HUES48 (cell line): ENCODE measurements around the gene CD34.
A peak's percentile ranks its signal among the peaks of the same experiment; 100 is the strongest.

Experiments used
- H3K27ac ChIP-seq: one replicate; pipeline ENCODE4 v1.7.0; 2013; ENCODE audit warnings: low read depth, low read length, inconsistent platforms
- H3K27me3 ChIP-seq: 2 replicates; pipeline ENCODE4 v1.6.1; 2013; ENCODE audit warnings: mild to moderate bottlenecking, low read length; ENCODE audit not compliant: control insufficient read depth, insufficient read depth
- H3K36me3 ChIP-seq: 2 replicates; pipeline ENCODE4 v1.6.1; 2013; ENCODE audit warnings: low read length; ENCODE audit not compliant: control insufficient read depth, insufficient read depth
- H3K4me1 ChIP-seq: 2 replicates; pipeline ENCODE4 v1.6.1; 2013; ENCODE audit warnings: mild to moderate bottlenecking, low read length; ENCODE audit not compliant: control insufficient read depth, insufficient read depth
- H3K4me3 ChIP-seq: 2 replicates; pipeline ENCODE4 v1.5.1; 2013; ENCODE audit warnings: mild to moderate bottlenecking, low read depth, low read length
- H3K9ac ChIP-seq: 2 replicates; pipeline ENCODE4 v1.6.1; 2013; ENCODE audit warnings: mild to moderate bottlenecking, low read depth, low read length, moderate library complexity
- H3K9me3 ChIP-seq: 2 replicates; pipeline ENCODE4 v1.6.1; 2013; ENCODE audit warnings: low read length; ENCODE audit not compliant: control insufficient read depth, insufficient read depth

The CD34 gene

GRCh38 chr1:207862241-207862787 lies 48.6 kb downstream of the CD34 start:
- Histone ChIP-seq H3K27ac (no peak overlapping the region), H3K36me3 (no peaks in the 10 kb centered on the region), H3K4me1 (peaks cover 8% of the 10 kb centered on the region; the same call in 1 of the 2 replicates), H3K27me3 (no peaks in the 10 kb centered on the region), H3K4me3 (no peak overlapping the region), H3K9ac (no peak overlapping the region), H3K9me3 (no peaks in the 10 kb centered on the region)

DNA sequence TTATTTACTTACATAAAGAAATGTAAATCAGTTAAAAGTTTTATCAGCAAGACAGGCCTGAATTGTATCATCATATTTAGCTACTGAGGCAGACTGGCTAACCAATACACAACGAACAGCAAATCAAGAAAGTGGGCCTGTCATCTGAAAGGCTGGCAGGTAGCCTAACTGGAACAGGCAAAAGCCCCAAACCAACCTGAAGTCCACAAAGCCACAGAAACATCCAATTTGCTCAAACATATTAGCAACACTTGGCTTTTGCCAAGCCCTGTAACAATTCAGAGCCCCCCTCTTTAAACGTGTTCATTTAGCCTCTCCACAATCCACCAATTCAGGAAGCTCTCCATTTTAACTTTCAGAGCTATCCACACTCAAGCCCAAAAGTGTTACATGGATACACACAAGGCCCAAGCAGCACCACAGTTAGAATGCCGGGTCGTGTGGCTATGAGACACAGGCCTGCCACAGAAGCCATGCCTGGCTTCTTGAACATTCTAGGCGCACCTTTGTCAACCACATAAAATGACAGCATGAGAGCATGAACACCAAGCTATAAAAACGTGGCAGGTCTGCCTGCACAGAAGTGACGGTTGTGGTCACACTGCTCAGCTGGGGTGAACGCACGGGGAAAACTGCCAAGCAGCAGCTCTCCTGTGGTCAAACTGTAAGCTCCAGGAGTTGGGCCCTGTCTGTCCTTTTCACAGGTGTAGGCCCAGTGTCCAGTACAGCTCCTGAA lies 49.3 kb downstream of the CD34 start:
- H3K4me3 ChIP-seq: no peak overlapping the region
- no peaks in the 10 kb centered on the region for H3K9me3 ChIP-seq
- 0 out of 2 replicates have a peak overlapping the region, but pooled peaks have one; percentile 31 for H3K9ac ChIP-seq
- H3K4me1 ChIP-seq: peaks cover 8% of the 10 kb centered on the region; the same call in 1 of the 2 replicates
- H3K36me3 ChIP-seq: no peaks in the 10 kb centered on the region
- no peaks in the 10 kb centered on the region for H3K27me3 ChIP-seq
- H3K27ac ChIP-seq: no peak overlapping the region

GRCh38 chr1:207860531-207860930 lies 50.4 kb downstream of the CD34 start:
- no peak overlapping the region for H3K27ac ChIP-seq
- no peaks in the 10 kb centered on the region for H3K9me3 ChIP-seq
- no peak overlapping the region for H3K4me3 ChIP-seq
- peaks cover 8% of the 10 kb centered on the region; the same call in 1 of the 2 replicates for H3K4me1 ChIP-seq
- no peaks in the 10 kb centered on the region for H3K36me3 ChIP-seq
- H3K9ac ChIP-seq: no peak overlapping the region
- H3K27me3 ChIP-seq: no peaks in the 10 kb centered on the region

DNA sequence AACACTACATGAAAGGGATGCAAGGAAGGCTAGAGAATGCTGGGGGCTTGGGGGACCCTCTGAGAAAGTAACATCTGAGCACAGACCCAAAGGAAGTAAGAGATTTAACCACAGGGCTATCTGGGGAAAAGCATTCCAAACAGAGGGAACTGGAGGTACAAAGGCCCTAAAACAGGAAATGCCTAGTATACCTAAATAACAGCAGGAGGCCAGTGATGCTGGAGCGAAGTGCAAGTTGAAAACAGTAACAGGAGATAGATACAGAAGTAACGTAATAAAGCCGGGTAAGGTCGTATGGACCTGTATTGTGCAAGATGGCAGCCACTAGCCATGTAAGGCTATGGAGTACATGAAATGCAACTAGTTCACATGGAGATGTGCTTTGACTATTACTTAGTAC lies 52.1 kb downstream of the CD34 start:
- Histone ChIP-seq H3K27me3 (no peaks in the 10 kb centered on the region), H3K4me1 (peaks cover 8% of the 10 kb centered on the region; the same call in 1 of the 2 replicates), H3K36me3 (no peaks in the 10 kb centered on the region), H3K4me3 (no peak overlapping the region), H3K27ac (no peak overlapping the region), H3K9me3 (no peaks in the 10 kb centered on the region), H3K9ac (no peak overlapping the region)

- peaks cover 8% of the 10 kb centered on the region; the same call in 1 of the 2 replicates for H3K4me1 ChIP-seq
- H3K27me3 ChIP-seq: no peaks in the 10 kb centered on the region
- no peak overlapping the region for H3K27ac ChIP-seq
- no peaks in the 10 kb centered on the region for H3K9me3 ChIP-seq
- H3K4me3 ChIP-seq: no peak overlapping the region
- H3K36me3 ChIP-seq: no peaks in the 10 kb centered on the region
- H3K9ac ChIP-seq: no peak overlapping the region
These were observed 52.6 kb downstream of the CD34 start for GRCh38 chr1:207858281-207858680.

- no peak overlapping the region for H3K4me3 ChIP-seq
- H3K27me3 ChIP-seq: no peaks in the 10 kb centered on the region
- H3K9ac ChIP-seq: no peak overlapping the region
- H3K4me1 ChIP-seq: peaks cover 8% of the 10 kb centered on the region; the same call in 1 of the 2 replicates
- no peaks in the 10 kb centered on the region for H3K36me3 ChIP-seq
- H3K9me3 ChIP-seq: no peaks in the 10 kb centered on the region
- no peak overlapping the region for H3K27ac ChIP-seq
These were observed 53.5 kb downstream of the CD34 start for GRCh38 chr1:207857447-207857846.

- no peak overlapping the region for H3K4me3 ChIP-seq
- H3K4me1 ChIP-seq: peaks cover 8% of the 10 kb centered on the region; the same call in 1 of the 2 replicates
- H3K36me3 ChIP-seq: no peaks in the 10 kb centered on the region
- H3K27ac ChIP-seq: no peak overlapping the region
- H3K27me3 ChIP-seq: no peaks in the 10 kb centered on the region
- no peak overlapping the region for H3K9ac ChIP-seq
- no peaks in the 10 kb centered on the region for H3K9me3 ChIP-seq
These were observed 54.5 kb downstream of the CD34 start for GRCh38 chr1:207856276-207857023.

DNA sequence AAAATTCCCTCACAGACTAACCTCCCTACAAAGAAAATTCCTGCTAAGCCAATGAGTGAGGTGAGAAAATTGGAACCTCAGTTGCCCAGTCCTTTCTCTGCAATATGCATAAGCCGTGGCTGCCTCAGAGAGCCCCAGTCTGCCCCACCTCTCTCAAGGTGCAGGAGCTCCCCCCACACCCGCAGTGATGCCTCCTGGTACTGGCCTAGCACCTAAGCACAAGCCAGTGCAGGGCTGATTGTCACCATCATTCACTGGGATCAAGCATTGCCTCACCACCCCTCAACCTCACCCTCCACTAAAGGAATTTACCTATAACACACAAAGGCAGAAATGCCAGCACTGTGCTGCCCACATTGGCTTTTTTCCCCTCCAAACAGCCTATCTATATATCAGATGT lies 56.9 kb downstream of the CD34 start:
- H3K4me3 ChIP-seq: no peak overlapping the region
- H3K27me3 ChIP-seq: no peaks in the 10 kb centered on the region
- no peak overlapping the region for H3K9ac ChIP-seq
- no peaks in the 10 kb centered on the region for H3K9me3 ChIP-seq
- no peak overlapping the region for H3K27ac ChIP-seq
- peaks cover 6% of the 10 kb centered on the region; the same call in 1 of the 2 replicates for H3K4me1 ChIP-seq
- H3K36me3 ChIP-seq: no peaks in the 10 kb centered on the region

DNA sequence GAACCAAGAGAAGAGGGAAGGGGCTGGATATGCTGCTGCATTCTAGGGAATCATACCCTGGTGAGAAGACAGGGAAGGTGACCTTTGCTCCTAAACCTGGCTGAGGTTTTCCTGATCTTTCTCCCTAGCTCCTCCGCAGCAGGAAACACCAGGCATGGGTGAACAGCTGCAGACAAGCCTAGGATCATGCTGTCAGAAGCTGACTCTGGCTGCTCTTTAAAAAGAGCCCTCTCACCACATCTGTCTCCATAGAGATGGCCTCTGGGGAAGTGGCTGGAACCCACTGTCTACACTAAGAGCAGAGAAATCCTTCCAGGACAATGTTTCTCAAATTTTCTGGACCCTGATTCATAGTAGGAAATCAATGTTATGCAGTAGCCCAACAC lies 57.6 kb downstream of the CD34 start:
- H3K4me3 ChIP-seq: no peak overlapping the region
- no peak overlapping the region for H3K27ac ChIP-seq
- no peak overlapping the region for H3K9ac ChIP-seq

DNA sequence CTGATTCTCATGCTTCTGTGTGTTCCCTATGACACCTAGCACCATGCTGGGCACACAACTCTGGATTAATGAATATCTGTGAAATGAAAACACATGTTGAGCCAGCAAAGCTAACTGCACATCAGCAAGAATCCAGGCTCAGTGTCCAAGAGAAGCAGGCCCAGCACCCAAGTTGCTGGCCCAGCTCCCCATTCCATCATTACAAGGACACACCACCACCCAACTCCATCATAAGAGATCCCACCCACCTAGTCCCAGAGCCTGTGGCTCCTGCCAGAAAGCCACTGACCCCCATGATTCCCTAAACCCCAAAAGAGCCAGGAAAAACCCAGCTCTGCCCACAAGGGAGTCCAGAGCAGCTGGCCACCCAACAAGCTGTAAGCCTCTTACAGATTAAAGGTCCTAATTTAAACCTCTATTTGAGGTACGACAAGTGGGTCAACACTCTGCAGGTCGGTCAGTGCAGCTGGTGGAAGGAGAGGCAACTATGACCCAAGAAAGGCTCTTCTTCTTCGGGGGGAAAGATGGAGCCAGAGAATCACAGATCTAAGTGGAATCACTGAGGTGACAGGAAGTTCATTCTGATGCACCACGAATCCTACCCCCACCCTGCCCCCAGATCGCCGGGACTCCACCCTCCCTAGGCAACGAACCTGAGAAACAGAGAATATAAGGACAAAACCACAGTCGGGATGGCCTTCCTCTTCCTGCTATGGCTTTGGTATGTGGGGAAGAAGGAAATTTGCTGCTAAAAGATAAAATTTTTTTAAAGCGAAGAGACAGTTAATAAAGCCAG lies 58.2 kb downstream of the CD34 start:
- H3K27me3 ChIP-seq: no peaks in the 10 kb centered on the region
- no peak overlapping the region for H3K9ac ChIP-seq
- no peaks in the 10 kb centered on the region for H3K4me1 ChIP-seq
- H3K4me3 ChIP-seq: no peak overlapping the region
- H3K9me3 ChIP-seq: no peaks in the 10 kb centered on the region
- no peak overlapping the region for H3K27ac ChIP-seq
- H3K36me3 ChIP-seq: no peaks in the 10 kb centered on the region

More for the DNA sequence above, 57.6 kb downstream of the CD34 start:
- H3K4me1 ChIP-seq: no peaks in the 10 kb centered on the region
- no peaks in the 10 kb centered on the region for H3K9me3 ChIP-seq
- no peaks in the 10 kb centered on the region for H3K27me3 ChIP-seq
- H3K36me3 ChIP-seq: no peaks in the 10 kb centered on the region
